ENCODE results near the gene ZNF841. TPM values are rescaled to one million over a fixed set of nuclear protein-coding genes. Genes with fewer than 3 reads are reported as not detected.
A peak's percentile ranks its signal among the peaks of the same experiment; 100 is the strongest.

The ZNF841 gene
- total and polyA plus RNA-seq, 2 of the 13 experiments (the other 11 are each of a cell fraction or from before 2014, with no cell fraction given) = 6.2 to 14.2 TPM

GRCh38 chr19:52139252-52140031 is 43.9 kb upstream of the ZNF841 start, which contains the start of gene ZNF616 (continued):
- TF ChIP-seq GATAD1 (CRISPR knock-in tag; IDR thresholded peaks at IDR 0.05) (peak; percentile 81), ZSCAN29 (CRISPR knock-in tag; conservative IDR thresholded peaks at IDR 0.05) (no peak), ATAD3A (CRISPR knock-in tag; IDR thresholded peaks at IDR 0.05) (no peak), ZNF3 (CRISPR knock-in tag; IDR thresholded peaks at IDR 0.05) (no peak), ATF6 (CRISPR knock-in tag; conservative IDR thresholded peaks at IDR 0.05) (no peak), ZNF616 (CRISPR knock-in tag; IDR thresholded peaks at IDR 0.05; ENCODE audit: low read depth) (no peak), MTA1 (CRISPR knock-in tag; IDR thresholded peaks at IDR 0.05; ENCODE audit: borderline replicate concordance) (peak; percentile 80; the same call in 1 of the 2 replicates), ISX (CRISPR knock-in tag; conservative IDR thresholded peaks at IDR 0.05) (no peak), E2F1 (CRISPR knock-in tag; IDR thresholded peaks at IDR 0.05) (no peak), RCOR2 (CRISPR knock-in tag; IDR thresholded peaks at IDR 0.05) (no peak), KLF12 (CRISPR knock-in tag; IDR thresholded peaks at IDR 0.05; ENCODE audit: borderline replicate concordance) (no peak), BHLHE40 (IDR thresholded peaks at IDR 0.05; ENCODE audit: low read length) (no peak), IRX3 (CRISPR knock-in tag; IDR thresholded peaks at IDR 0.05; ENCODE audit: borderline replicate concordance, low read depth) (no peak), MIXL1 (CRISPR knock-in tag; IDR thresholded peaks at IDR 0.05) (peak; percentile 9; the same call in 1 of the 2 replicates), ZNF484 (CRISPR knock-in tag; IDR thresholded peaks at IDR 0.05; ENCODE audit: borderline replicate concordance, low read depth) (no peak), ZSCAN25 (CRISPR knock-in tag; IDR thresholded peaks at IDR 0.05) (no peak), MED8 (CRISPR knock-in tag; IDR thresholded peaks at IDR 0.05; ENCODE audit: insufficient replicate concordance) (no peak), ARNTL (CRISPR knock-in tag; IDR thresholded peaks at IDR 0.05) (0 out of 2 replicates have a peak, but pooled peaks have one; percentile 31), ZEB1 (IDR thresholded peaks at IDR 0.05; ENCODE audit: insufficient replicate concordance, low read depth) (no peak)
- TF ChIP-seq, protein P1, sequence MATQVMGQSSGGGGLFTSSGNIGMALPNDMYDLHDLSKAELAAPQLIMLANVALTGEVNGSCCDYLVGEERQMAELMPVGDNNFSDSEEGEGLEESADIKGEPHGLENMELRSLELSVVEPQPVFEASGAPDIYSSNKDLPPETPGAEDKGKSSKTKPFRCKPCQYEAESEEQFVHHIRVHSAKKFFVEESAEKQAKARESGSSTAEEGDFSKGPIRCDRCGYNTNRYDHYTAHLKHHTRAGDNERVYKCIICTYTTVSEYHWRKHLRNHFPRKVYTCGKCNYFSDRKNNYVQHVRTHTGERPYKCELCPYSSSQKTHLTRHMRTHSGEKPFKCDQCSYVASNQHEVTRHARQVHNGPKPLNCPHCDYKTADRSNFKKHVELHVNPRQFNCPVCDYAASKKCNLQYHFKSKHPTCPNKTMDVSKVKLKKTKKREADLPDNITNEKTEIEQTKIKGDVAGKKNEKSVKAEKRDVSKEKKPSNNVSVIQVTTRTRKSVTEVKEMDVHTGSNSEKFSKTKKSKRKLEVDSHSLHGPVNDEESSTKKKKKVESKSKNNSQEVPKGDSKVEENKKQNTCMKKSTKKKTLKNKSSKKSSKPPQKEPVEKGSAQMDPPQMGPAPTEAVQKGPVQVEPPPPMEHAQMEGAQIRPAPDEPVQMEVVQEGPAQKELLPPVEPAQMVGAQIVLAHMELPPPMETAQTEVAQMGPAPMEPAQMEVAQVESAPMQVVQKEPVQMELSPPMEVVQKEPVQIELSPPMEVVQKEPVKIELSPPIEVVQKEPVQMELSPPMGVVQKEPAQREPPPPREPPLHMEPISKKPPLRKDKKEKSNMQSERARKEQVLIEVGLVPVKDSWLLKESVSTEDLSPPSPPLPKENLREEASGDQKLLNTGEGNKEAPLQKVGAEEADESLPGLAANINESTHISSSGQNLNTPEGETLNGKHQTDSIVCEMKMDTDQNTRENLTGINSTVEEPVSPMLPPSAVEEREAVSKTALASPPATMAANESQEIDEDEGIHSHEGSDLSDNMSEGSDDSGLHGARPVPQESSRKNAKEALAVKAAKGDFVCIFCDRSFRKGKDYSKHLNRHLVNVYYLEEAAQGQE (IDR thresholded peaks at IDR 0.05; ENCODE audit: borderline replicate concordance in 1 of 2, low read depth in 1 of 2, low read length in 2 of 2) = no peak
- TF ChIP-seq, protein P2, sequence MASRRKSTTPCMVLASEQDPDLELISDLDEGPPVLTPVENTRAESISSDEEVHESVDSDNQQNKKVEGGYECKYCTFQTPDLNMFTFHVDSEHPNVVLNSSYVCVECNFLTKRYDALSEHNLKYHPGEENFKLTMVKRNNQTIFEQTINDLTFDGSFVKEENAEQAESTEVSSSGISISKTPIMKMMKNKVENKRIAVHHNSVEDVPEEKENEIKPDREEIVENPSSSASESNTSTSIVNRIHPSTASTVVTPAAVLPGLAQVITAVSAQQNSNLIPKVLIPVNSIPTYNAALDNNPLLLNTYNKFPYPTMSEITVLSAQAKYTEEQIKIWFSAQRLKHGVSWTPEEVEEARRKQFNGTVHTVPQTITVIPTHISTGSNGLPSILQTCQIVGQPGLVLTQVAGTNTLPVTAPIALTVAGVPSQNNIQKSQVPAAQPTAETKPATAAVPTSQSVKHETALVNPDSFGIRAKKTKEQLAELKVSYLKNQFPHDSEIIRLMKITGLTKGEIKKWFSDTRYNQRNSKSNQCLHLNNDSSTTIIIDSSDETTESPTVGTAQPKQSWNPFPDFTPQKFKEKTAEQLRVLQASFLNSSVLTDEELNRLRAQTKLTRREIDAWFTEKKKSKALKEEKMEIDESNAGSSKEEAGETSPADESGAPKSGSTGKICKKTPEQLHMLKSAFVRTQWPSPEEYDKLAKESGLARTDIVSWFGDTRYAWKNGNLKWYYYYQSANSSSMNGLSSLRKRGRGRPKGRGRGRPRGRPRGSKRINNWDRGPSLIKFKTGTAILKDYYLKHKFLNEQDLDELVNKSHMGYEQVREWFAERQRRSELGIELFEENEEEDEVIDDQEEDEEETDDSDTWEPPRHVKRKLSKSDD (CRISPR knock-in tag; IDR thresholded peaks at IDR 0.05; ENCODE audit: low read depth) = 0 out of 2 replicates have a peak, but pooled peaks have one; percentile 14

All from HepG2 (cell line).